ENCODE results near the gene PRODH2. TPM values are rescaled to one million over a fixed set of nuclear protein-coding genes. Genes with fewer than 3 reads are reported as not detected.
A peak's percentile ranks its signal among the peaks of the same experiment; 100 is the strongest.

The PRODH2 gene
- total RNA-seq, 1 experiment from 2014 or later: not detected

DNA sequence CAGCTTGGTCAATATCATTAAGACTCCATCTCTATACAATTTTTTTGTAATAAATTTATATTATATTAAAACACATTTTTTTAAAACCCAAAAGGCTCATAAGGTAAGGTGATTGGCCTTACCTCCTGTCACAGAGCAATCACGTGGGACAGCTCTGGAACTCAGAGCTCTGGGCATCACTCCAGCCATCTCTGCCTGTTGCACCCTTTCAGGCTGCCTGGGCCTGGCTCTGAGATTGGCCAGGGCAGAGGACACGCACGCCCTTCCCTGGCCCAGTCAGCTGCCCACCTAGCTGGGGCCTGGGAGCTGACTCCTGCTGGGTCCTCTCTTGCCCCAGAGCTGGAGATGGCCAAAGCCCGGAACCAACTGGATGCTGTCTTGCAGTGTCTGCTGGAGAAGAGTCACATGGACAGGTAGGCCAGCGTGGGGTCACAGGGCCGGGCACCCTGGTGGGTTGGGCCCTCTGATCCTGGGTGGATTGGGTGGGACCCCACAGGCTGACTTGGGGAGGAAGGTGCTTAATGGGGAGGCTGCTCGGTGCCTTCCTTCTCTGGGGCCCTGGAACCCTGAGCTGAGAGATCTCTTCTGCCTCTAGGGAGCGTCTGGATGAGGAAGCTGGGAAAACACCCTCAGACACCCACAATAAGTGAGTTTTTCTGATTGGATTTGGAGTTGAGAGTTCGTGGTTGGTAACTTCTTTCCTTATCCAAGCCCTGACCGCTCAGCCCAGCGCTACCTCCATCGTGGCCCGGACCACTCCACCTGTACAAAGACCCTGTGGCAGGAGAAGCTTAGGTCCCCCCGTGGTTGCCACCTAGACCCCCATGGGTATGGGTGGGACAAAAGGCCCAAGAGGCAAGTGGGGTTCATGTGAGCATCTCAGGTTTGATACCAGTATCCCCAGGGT is 60.6 kb downstream of the PRODH2 start:
- no peak for DNase-seq (ENCODE audit: unreplicated experiment)
- H3K36me3 Mint-ChIP-seq (ENCODE audit: insufficient read depth, unreplicated experiment): peaks cover 14% of the 10 kb centered on the region
- H3K4me3 Mint-ChIP-seq (ENCODE audit: unreplicated experiment): no peak overlapping the region

GRCh38 chr19:35750167-35750566 is 62.5 kb downstream of the PRODH2 start:
- no TSS peak for BruUV-seq (replicated peaks)
- intact Hi-C loops (cut with micrococcal nuclease): no loop called here

More for the DNA sequence above, 60.6 kb downstream of the PRODH2 start:
- no peak for TF ChIP-seq CTCF (IDR thresholded peaks at IDR 0.05; ENCODE audit: unreplicated experiment)
- intact Hi-C loops (cut with micrococcal nuclease): no loop called here
- BruUV-seq (replicated peaks): no TSS peak
- CTCF ChIA-PET: interaction anchor here (0.5 to 0.8 kb wide), 4 partner anchors 9 to 249 kb away, joined by 3 to 4 read pairs (median 3); no protein-coding TSS in a partner anchor
- H3K27ac Mint-ChIP-seq (ENCODE audit: low read depth, unreplicated experiment): no peak overlapping the region
- H3K4me1 Mint-ChIP-seq (ENCODE audit: insufficient read depth, unreplicated experiment): peaks cover 12% of the 10 kb centered on the region
- POLR2A ChIA-PET: interaction anchor here (0.9 kb wide), 1 partner anchor 12 kb away, joined by 3 read pairs; no protein-coding TSS in a partner anchor
- no peaks in the 10 kb centered on the region for H3K9me3 Mint-ChIP-seq (ENCODE audit: unreplicated experiment)
- H3K27me3 Mint-ChIP-seq (ENCODE audit: insufficient read depth, unreplicated experiment): no peaks in the 10 kb centered on the region

More at GRCh38 chr19:35750167-35750566, 62.5 kb downstream of the PRODH2 start:
- Mint-ChIP-seq H3K27me3 (ENCODE audit: insufficient read depth, unreplicated experiment) (no peaks in the 10 kb centered on the region), H3K9me3 (ENCODE audit: unreplicated experiment) (no peaks in the 10 kb centered on the region), H3K4me1 (ENCODE audit: insufficient read depth, unreplicated experiment) (peaks cover 21% of the 10 kb centered on the region), H3K36me3 (ENCODE audit: insufficient read depth, unreplicated experiment) (peaks cover 22% of the 10 kb centered on the region), H3K27ac (ENCODE audit: low read depth, unreplicated experiment) (peak overlapping the region; percentile 2), H3K4me3 (ENCODE audit: unreplicated experiment) (peak overlapping the region; percentile 94)
- POLR2A ChIA-PET: interaction anchor here (2.1 kb wide), 1 partner anchor 10 kb away, joined by 9 read pairs; no protein-coding TSS in a partner anchor
- CTCF ChIA-PET: no interaction called here
- no peak for TF ChIP-seq CTCF (IDR thresholded peaks at IDR 0.05; ENCODE audit: unreplicated experiment)
- no peak for DNase-seq (ENCODE audit: unreplicated experiment)

Other genes with a start within 250 kb of the PRODH2 start
- gene ATP4A, start 249.2 kb downstream of the PRODH2 start, total RNA-seq (2022): not detected in 2 replicates
- gene PMIS2, start 226.7 kb downstream of the PRODH2 start, total RNA-seq (2022): not detected in 2 replicates
- gene HAUS5, start 200.1 kb downstream of the PRODH2 start, total RNA-seq (2022): 6.3 and 10.6 TPM in 2 replicates
- 84.2 and 87.7 TPM in 2 replicates for gene RBM42, start 183.8 kb downstream of the PRODH2 start, total RNA-seq (2022)
- 0.44 and 1.0 TPM in 2 replicates for gene ETV2, start 171.1 kb downstream of the PRODH2 start, total RNA-seq (2022)
- 213 and 265 TPM in 2 replicates for gene COX6B1, start 164.5 kb downstream of the PRODH2 start, total RNA-seq (2022)
- not detected in 2 replicates for gene UPK1A, start 146.3 kb downstream of the PRODH2 start, total RNA-seq (2022)
- gene ZBTB32, start 108.3 kb downstream of the PRODH2 start, total RNA-seq (2022): not detected in 2 replicates
- 36.0 TPM in 2 replicates for gene KMT2B, start 94.8 kb downstream of the PRODH2 start, total RNA-seq (2022)
- gene IGFLR1, start 70.4 kb downstream of the PRODH2 start, total RNA-seq (2022): 3.6 and 4.2 TPM in 2 replicates
- gene U2AF1L4, start 67.4 kb downstream of the PRODH2 start, total RNA-seq (2022): 32.0 and 37.5 TPM in 2 replicates
- 65.0 and 86.9 TPM in 2 replicates for gene PSENEN, start 67.2 kb downstream of the PRODH2 start, total RNA-seq (2022)
- 19.6 and 24.6 TPM in 2 replicates for gene LIN37, start 64.3 kb downstream of the PRODH2 start, total RNA-seq (2022)
- gene HSPB6, start 55.8 kb downstream of the PRODH2 start, total RNA-seq (2022): 0.21 TPM in 1 of 2 replicates, not detected in the other
- gene PROSER3, start 54.7 kb downstream of the PRODH2 start, total RNA-seq (2022): 33.8 and 37.3 TPM in 2 replicates
- 5.4 and 5.6 TPM in 2 replicates for gene ARHGAP33, start 37.3 kb downstream of the PRODH2 start, total RNA-seq (2022)
- gene NPHS1, start 39.7 kb upstream of the PRODH2 start, total RNA-seq (2022): not detected in 2 replicates
- not detected in 2 replicates for gene KIRREL2, start 44.1 kb upstream of the PRODH2 start, total RNA-seq (2022)
- 1.3 and 2.4 TPM in 2 replicates for gene APLP1, start 55.7 kb upstream of the PRODH2 start, total RNA-seq (2022)
- gene NFKBID, start 87.7 kb upstream of the PRODH2 start, total RNA-seq (2022): 6.4 and 8.4 TPM in 2 replicates
- gene HCST, start 89.7 kb upstream of the PRODH2 start, total RNA-seq (2022): not detected in 2 replicates
- not detected in 2 replicates for gene TYROBP, start 95.5 kb upstream of the PRODH2 start, total RNA-seq (2022)
- gene LRFN3, start 123.5 kb upstream of the PRODH2 start, total RNA-seq (2022): 7.4 and 10.1 TPM in 2 replicates
- 14.4 and 15.0 TPM in 2 replicates for gene SDHAF1, start 182.3 kb upstream of the PRODH2 start, total RNA-seq (2022)
- 0.14 and 0.91 TPM in 2 replicates for gene SYNE4, start 196.0 kb upstream of the PRODH2 start, total RNA-seq (2022)
- 16.5 and 20.9 TPM in 2 replicates for gene ALKBH6, start 201.4 kb upstream of the PRODH2 start, total RNA-seq (2022)
- gene CLIP3, start 220.0 kb upstream of the PRODH2 start, total RNA-seq (2022): 1.2 and 2.3 TPM in 2 replicates
- gene THAP8, start 241.4 kb upstream of the PRODH2 start, total RNA-seq (2022): 4.0 and 4.7 TPM in 2 replicates
- gene WDR62, start 242.1 kb upstream of the PRODH2 start, total RNA-seq (2022): 5.2 and 6.2 TPM in 2 replicates